GM19193 (cell line): ENCODE results near the gene TNS3.

Experiments
- POLR2A ChIP-seq: IDR thresholded peaks from 4 replicates; pipeline ENCODE4 v1.6.1; 2011; ENCODE audit not compliant: insufficient read depth, insufficient read length; ENCODE audit errors: extremely low read depth

Gene TNS3

DNA sequence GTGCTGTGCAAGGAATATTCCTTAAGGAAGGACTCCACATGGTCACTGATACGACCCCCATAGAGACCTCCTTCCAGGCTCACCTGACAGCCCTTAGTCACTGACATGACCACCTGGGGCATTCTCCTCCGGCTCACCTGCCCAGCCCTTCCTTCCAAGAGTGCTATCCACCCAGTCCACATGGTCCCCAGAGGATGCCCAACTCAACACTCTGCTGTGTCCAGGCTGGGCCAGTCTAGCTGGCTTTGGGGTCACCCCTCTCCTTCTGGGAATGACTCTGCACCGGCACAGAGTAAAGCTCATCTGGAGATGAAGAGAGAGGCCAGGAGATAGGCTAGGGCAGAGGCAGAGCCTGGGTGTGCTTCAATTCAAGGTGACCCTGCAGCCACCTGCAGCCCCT is 300.8 kb downstream of the TNS3 start:
- no peak for TF ChIP-seq POLR2A

DNA sequence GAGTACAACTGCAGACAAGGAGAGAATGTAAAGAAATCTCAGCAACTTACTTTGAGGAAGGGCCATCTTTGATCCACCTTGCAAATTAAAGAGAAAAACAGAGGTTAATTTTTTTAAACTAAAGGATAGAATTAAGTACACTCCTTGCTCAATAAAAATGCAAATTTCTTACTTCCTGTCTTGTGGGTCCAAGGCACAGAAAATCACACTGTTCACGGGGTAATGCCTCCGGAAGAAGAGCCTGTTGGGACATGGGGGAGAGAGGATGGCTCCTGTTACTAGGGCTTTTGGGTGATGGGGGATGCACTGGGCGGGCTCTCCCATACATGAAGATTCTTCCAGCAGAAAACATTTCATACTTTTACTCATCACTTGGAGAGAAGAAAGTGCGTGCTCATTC is 301.8 kb downstream of the TNS3 start:
- TF ChIP-seq POLR2A, result no peak

DNA sequence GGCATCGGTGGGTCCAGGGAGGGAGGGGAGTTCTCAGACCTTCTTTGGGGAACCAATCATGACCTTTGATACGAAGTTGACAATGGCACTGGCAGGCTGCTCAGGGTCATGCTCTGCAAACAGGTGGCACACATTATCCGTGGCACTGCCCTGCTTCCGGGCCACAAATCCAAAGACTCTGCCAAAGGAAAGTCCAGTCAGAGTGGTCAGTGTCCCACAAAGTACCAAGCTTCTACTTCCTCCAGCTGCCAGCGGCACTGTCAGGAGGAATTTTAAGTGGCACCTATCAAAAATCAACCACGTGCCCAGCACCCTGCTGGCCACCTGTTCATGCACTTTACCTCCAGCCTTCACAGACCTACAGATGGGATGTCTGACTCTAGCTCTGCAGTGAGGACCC is 303.9 kb downstream of the TNS3 start:
- TF ChIP-seq POLR2A, result no peak

DNA sequence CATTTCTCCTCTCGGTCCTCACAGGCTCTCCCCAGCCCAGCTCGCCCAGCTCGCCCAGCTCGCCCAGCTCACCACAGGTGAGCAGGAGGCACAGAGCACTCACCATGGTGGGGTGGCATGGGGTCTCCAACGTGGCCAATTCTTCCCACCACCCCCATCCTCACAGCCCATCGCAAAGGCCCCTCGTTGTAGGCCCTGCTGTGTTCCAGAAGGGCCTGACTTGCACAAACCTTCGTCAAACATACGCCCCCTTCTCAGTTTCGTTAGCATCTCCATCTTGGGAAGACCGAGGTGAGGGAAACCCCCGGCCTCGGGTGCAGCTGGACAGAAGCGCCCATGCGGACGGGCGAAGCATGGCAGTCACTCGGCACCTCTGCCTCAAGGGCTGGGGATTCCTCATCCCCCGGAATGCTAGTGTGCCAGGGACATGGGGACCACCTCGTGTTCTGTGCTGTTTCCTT is 304.6 kb downstream of the TNS3 start:
- TF ChIP-seq POLR2A, result no peak

DNA sequence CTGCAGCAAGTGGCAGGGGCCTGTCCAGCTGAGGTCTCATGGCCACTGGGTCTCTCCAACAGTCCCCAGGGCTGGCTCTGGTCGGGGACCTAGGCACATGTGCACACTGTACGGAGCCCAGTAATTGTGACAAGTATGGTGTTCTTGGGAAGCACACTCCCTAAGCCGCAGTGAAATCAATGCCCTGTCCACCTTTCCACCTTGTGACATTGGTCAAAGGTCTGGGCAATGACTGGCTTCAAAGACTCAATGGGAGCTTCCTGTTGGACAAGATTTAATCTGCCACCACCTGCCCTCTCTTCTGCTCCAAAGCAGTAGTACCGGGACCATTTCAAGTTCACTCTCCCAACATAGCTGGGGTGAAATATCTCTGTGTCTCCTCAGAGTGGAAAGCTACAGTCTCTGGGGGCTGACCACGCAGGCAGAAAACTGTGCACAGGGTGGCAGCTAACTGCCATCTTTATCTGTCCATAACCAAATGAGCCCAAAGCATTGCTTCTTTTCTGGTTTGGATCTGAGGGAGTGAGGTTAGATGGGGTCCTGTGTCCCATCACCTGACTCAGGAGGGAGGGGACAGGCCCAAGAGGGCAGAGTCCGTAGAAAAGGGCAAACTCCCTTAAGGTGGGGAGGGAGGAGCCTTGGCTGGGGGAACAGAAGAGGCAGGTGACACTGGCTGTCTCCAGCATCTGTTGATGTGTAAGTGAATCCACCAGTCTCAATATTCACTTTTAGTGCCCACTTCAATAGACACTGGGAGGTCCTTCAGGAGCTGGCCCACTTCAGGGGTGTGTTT is 307.7 kb downstream of the TNS3 start:
- no peak for TF ChIP-seq POLR2A

DNA sequence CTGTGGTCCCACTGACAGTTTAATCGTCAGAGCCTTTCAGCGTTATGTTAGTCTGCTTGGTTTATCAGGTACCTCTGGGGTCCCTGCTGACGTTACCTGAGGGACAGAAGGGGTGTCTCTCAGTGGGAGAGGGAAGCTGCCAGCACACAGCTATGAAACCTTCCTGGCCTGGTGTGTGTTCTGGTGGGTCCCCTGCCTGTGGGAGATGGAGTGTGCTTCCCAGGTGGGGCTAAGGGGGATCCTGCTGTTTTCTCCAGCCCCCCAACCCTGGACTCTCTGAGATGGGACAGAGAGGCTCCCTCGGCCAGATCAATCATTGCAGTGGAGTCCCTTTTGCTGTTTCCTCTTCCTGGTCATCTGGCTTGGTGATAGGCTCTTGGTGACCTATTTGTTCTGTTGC is 308.8 kb downstream of the TNS3 start:
- TF ChIP-seq POLR2A, result no peak

DNA sequence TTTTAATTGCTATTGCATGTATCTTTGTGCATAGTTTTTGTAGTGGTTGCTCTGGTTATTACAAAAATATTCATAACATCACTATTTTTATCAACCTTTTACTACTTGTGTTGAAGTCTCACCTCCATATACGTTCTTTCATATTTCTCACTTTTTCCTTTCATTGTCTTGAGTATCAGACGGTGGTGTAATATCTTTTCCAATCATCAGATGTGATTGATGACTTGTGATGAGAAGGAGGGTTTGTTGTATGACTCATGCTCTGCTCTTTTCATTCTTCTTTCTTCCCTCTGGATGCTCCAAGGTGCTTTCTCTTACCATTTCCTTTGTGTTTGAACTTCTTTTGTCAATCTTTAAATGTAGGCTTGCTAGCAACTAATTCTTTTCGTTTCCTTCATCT is 310.2 kb downstream of the TNS3 start:
- TF ChIP-seq POLR2A, result no peak

DNA sequence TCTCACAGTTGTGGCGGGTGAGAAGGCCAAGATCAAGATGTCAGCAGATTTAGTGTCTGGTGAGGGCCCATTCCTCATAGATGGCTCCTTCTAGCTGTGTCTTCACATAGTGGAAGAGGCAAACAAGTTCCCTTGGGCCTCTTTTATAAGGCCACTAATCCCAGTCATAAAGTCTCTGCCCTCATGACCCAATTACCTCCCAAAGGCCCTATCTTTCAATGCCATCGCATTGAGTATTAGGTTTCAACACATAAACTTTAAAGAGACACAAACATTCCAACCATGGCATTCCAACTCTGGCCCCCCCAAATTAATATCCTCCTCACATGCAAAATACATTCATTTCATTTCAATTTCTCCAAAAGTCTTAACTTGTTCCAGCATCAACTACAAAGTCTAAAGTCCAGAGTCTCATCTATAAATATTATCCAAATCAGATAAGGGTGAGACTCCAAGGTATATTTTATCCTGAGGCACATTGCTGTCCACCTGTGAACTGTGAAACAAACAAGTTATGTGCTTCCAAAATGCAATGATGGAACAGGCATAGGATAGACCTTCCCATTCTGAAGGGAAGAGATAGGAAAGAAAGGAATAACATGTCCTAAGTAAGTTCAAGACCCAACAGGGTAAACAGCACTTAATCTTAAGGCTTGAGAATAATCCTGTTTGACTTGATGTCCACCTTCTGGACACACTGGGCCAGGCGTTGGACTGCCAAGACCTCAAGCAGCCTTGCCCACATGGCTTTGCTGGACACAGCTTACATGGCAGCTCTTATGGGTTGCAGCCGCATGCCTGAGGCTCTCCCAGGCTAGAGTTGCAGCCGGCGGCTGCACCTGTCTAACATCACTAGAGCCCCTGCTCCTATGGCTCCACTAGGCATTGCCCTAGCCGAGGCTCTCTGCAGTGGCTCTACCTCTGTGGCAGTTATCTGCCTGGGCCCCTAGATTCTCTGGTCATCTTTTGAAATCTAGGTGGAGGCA is 312.8 kb downstream of the TNS3 start:
- no peak for TF ChIP-seq POLR2A

DNA sequence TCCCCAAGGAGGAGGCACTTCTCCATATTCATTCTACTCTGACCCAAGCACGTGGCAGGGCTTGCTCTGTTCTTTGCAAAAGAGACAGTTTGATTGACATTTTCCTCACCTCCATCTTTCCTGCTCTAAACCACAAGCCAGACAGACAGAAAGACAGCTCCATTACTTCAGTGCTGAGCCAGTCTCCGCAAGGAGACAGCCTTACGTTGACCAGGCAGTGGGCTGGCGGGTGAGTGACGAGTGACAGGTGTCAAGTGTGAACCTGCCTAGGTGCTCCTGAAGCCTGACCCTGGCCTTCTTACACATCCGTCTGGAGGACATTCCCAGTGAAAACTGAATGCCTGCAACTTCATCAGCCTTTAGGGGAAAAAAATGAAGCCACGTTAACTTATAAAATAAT is 314.6 kb downstream of the TNS3 start:
- TF ChIP-seq POLR2A, result no peak

DNA sequence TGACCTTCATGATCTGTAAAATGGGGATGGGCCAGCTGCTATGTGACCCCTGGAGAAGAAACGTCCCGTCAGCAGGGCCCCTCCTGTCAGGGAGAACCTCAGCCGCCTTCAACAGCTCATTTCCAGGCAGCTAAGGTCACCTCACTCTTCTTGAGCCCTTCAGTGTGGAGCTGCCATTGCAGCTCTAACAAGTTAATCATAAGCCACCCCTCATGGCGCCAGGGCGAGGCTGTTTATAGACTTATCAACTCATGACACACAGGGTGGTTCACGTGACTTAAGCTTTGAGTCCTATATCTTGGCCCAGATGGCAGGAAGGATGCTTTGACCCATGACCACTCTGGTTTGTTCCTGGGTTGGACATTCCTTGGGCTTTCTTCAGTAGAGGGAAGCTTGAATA is 315.1 kb downstream of the TNS3 start:
- no peak for TF ChIP-seq POLR2A

DNA sequence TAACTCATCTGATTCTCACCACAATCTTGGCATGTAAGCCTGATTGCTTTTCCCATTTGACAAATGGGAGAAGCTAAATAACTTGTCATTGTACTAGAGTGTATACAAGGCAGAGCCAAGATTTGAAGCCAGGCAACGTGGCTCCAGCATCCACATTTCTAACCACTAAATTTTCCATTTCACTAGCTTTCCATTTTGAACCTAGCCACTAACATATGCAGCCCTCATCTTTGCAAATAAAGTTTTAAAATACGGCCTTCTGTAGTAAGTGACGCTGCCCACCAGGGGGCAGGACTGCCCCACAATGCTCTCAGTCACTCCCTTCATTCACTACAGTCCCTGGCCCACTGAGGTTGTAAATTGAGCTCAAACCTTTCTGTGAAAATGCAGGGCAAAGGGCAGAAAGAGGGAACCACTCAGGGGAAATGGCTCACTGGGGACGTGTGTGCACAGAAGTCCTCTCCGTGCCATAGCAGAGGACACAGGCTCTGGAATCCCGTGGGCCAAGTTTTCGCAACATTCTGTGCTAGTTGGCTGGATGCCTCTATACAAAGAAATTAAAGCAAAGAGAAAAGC is 315.7 kb downstream of the TNS3 start:
- TF ChIP-seq POLR2A, result no peak

DNA sequence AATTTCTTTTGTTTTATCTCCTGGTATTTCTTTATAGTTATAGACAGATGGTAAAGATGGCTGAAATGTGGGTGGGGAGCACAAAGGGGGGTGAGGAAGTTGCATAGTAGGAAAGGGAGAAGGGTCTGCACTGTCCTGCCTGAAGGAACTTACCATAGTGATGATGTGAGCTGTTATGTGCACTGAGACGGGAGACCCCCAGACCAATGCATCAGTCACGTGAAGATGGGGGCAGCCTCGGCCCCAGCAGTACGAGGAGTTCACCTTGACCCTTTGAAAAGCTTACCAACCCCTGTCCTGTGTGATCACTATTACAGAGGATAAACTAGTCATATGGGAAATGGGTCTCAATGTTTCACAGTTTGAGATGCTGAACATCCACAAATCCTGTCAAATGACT is 316.3 kb downstream of the TNS3 start:
- TF ChIP-seq POLR2A, result no peak

DNA sequence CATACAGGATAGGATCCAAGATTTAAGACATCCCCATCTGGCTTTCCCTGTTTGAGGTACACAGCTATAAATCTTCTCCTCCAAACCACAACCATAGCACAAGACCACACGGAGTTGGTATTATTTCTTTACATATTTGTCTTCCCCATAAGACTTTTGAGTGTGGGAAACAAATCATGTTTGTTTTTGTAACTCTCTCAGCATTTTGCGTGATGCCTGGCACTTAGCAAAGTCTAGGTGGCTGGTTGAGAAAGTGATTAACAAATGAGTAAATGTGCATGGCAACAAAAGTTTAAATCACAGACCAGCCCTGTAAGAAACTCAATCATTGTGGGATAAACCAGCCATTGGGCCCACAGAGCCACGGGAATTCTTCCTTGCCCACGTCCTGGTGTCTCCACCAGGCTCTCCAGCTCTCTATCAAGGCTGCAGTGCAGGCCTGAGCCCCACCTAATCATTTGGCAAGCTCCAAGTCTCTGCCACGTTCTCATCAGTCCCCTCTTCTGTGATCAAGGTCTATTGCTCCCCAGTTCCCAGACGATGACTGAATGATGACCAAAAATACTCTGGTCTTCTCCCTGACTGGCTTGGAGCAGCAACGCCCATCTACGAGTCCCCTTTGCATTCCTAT is 317.8 kb downstream of the TNS3 start:
- TF ChIP-seq POLR2A, result no peak

DNA sequence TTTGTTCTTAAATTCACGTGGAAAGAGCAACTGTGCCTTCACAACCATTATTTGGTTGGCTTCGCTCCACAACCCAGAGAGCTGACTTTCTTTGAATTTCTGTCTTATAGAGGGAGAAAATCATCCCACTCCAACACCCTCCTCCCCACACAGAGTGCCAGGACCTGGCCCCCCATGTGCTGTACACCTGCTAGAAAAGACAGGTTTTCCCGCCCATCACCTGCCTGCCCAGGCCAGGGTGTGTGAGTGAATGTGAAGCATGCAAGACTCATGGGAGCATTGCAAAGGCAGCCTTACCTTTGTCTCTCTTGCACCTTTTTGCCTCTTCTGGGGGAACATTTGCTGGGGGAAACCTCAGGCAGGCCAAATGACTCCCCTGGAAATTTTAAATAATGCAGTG is 319.0 kb downstream of the TNS3 start:
- TF ChIP-seq POLR2A, result no peak

DNA sequence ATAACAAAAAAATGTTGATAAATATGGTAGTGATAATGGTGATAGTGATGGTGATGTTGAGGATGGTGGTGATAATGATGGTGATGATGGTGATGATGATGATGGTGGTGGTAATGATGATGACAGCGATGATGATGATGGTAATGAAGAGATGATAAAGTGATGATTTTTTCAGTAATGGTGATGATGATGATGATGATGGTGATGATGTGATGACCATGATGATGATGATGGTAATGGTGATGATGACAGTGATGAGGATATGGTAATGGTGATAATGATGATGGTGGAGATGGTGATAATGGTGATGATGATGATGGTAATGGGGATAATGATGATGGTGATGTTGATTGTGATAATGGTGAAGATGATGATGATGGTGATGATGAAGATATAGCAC is 321.6 kb downstream of the TNS3 start:
- TF ChIP-seq POLR2A, result no peak
